GM18873 (cell line): ENCODE measurements around the gene NUSAP1.
"Not testable (repeated sequence)": the region's sequence is repeated elsewhere in the genome, so short reads cannot be mapped to it uniquely, and the experiment has no call there.

Source experiments
- ATAC-seq: cut with Tn5 transposase; IDR thresholded peaks from one replicate; pipeline ENCODE4 v1.9.1; 2021; ENCODE audit warnings: mild to moderate bottlenecking, moderate library complexity, moderate number of reproducible peaks; ENCODE audit not compliant: unreplicated experiment, low FRiP score

NUSAP1 gene

DNA sequence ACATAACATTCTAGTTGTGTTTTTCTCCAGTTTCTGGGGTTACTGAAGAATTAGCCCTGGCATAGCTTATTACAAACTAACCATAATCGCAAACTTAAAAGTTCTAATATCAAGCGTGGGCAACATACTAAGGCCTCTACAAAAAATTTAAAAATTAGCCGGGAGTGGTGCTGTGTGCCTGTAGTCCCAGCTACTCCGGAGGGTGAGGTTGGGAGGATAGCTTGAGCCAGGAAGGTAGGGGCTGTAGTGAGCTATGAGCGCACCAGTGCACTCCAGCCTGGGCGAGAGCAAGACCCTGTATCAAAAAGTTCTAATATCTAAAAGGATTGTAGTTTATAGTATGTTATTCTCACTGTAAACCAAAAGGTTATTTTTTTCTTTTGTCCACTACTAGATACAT is 1.4 kb upstream of the NUSAP1 start:
- no peak for ATAC-seq

GRCh38 chr15:41331833-41332193 is 868 bp upstream of the NUSAP1 start:
- no peak for ATAC-seq

DNA sequence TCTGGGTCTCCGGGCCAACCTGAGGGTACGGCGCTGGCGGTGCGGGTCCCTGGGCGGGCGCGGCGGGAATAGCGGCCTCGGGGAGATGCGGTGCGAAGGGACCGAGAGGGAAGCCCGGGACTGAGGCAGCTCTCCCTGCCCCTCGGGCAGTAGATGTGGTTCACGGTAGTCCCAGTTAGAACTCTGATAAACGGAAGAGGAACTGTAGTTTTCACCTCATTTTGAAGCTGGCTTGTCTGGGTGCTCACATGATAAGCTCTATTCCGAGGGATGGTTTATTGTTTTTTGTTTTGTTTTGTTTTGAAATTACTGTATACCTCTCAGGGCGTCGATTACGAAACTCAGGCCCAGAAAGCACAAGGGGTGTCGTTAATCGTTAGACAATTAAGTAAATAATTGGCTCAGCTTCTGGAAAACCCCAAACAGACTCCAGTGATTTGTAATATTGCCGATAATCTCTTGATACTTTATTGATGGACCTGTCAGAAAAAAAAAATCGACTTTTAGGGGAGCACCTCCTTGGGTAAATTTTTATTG is 413 bp downstream of the NUSAP1 start:
- peak; percentile 25 for ATAC-seq

DNA sequence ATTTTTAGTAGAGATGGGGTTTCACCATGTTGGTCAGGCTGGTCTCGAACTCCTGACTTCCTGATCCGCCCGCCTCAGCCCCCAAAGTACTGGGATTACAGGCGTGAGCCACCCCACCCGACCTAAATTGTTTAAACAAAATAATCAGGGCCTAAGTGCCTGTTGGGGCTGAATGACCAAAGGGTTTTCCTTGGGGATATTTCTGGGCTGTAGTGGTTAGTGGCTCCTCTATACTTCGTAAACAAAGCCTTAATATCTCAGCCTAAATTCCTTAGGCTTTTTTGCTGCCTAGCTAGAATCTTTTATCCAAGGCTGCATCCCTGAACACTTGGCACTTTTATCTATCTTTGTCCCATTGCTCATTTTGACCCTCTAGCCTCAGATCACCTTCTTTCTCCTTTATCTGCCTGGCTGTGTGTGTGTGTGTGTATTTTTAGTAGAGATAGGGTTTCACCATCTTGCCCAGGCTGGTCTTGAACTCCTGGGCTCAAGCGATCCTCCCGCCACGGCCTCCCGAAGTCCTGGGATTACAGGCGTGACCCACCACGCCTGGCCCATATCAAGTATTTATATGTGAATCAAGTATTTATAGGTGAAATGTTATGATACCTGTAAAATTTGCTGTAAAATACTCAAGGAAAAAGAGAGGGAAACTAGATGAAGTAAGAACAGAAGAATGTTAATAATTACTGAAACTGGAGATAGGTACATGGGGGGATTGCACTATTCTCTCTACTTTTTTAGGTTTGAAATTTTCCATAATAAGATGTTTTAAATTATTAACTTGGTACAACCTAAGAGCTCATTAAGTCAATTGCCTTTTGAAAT is 1.8 kb downstream of the NUSAP1 start:
- ATAC-seq, result no peak

DNA sequence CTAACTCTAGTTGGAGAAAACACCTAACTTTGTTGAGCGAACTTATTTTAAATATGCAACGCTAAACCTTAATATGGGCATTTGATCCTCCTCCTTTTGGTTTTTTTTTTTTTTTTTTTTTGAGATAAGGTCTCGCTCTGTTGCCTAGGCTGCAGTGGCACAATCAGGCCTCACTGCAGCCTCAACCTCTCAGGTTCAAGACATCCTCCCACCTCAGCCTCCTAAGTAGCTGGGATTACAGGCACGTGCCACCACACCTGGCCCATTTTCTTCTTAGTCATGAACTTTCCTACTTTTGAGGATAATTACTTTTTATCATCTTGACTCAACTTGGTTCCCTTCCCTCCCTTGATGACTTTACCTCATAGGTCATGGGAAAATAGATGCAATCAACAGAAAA is 3.9 kb downstream of the NUSAP1 start:
- no peak for ATAC-seq

- ATAC-seq, result no peak
These were observed 4.4 kb downstream of the NUSAP1 start for GRCh38 chr15:41337047-41337446.

- ATAC-seq, result no peak
These were observed 5.2 kb downstream of the NUSAP1 start for GRCh38 chr15:41337631-41338522.

DNA sequence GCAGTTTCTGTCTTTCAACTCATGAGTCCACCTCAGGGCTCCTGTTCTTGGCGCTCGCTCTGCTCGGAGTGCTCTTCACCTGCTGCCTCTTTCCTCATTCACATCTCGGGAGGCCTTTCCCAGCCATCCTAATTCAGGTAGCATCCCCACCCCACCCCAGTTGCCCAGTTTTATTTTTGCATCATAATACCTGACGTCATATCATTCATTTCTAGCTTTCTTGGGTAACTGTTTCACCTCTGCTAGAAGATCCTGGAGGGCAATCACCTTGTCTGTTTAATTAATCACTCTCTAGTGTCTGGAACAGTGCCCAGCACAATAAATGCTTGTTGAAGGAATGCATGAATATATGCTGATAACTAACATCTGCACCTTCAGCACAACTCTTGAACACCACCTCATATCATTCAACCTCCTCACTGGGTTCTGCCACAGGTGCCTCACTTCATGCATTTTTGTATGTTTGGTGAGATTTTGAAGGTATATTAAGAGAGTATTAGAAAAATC is 7.6 kb downstream of the NUSAP1 start:
- no peak for ATAC-seq

GRCh38 chr15:41341519-41341918 is 8.8 kb downstream of the NUSAP1 start:
- no peak for ATAC-seq

DNA sequence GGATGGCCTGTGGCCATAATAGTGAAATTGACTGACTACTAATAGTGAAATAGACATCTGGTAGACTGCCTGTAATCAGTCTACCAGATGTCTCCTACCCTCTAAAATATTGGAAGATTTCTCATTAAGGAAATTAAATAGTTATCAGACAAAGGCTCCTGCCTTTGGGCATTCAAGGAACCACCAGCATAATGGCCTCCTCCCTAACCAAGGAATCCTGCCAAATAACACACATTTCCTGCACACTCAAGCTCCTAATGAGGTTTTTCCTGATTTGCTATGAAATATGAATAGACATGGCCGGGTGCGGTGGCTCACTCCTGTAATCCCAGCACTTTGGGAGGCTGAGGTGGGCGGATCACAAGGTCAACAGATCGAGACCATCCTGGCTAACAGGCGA is 14.6 kb downstream of the NUSAP1 start:
- no peak for ATAC-seq

GRCh38 chr15:41350057-41350717 is 17.5 kb downstream of the NUSAP1 start:
- ATAC-seq, result no peak

- no peak for ATAC-seq
These were observed 21.7 kb downstream of the NUSAP1 start for GRCh38 chr15:41354371-41354770.

- ATAC-seq, result no peak
These were observed 34.7 kb downstream of the NUSAP1 start for GRCh38 chr15:41367418-41367817.

DNA sequence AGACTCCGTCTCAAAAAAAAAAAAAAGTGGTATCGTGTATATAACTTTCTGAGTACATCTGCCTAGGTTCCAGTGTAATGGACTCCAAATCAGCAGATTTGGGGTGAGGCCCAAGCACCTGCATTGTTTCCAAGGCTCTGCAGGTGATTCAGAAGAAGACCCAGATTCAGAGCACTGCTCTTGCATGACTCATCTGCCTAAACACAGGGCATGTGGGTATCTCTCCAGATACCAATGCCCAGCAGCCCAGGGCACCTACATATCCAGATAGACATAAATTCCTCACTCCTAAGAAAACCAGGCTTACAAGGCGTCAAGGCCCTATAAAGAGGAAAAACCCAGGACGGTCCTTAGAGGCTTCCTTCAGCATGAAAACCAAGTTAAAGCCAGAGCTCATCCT is 45.3 kb downstream of the NUSAP1 start:
- no peak for ATAC-seq

DNA sequence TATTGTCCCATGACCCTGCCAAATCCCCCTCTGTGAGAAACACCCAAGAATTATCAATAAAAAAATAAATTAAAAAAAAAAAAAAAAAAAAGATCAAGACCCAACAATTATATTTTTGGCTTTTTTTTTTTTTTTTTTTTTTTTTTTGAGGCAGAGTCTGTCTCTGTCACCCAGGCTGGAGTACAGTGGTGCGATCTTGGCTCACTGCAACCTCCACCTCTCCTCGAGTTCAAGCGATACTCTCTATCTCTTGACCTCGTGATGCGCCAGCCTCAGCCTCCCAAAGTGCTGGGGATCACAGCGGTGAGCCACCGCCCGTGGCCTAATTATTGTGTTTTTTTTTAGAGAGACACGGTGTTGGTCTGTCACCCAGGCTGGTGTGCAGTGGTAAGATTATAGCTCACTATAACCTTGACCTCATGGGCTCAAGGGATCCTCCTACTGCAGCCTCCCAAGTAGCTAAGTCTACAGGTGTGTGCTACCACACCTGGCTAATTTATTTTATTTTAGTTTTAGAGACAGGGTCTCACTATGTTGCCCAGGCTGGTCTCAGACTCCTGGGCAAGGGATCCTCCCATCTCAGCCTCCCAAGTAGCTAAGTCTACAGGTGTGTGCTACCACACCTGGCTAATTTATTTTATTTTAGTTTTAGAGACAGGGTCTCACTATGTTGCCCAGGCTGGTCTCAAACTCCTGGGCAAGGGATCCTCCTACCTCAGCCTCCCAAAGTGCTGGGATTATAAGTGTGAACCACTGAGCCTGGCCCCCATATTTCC is 51.5 kb downstream of the NUSAP1 start:
- not testable (repeated sequence) for ATAC-seq

DNA sequence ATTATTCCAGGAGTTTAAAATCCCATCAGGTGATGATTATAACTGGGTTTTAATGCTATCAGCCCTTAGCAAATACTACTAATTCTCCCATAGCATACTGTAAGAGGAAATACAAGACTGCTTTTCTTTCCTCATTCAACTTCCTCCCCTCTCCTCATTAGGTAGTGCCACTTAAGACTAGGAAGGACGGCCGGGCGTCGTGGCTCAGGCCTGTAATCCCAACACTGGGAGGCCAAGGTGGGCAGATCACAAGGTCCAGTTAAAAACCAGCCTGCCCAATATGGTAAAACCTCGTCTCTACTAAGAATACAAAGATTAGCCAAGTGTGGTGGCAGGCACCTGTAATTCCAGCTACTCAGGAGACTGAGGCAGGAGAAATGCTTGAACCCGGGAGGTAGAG is 55.0 kb downstream of the NUSAP1 start:
- no peak for ATAC-seq

DNA sequence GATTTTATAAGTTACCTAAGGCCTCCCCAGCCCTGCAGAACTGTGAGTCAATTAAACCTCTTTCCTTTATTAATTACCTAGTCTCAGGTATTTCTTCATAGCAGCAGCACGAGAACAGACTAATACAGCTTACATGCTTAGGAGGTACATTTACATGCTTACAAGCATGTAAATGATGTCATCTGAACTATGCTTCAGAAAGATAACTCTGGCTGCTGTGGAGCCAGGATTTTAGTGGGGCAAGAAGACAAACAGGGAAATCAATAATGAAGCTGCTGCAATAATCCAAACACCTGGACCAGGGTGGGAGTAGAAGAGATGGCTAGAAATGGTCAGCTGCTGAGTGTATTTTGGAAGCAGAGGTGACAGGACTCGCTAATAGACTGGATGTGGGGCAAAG is 60.0 kb downstream of the NUSAP1 start:
- ATAC-seq, result no peak

DNA sequence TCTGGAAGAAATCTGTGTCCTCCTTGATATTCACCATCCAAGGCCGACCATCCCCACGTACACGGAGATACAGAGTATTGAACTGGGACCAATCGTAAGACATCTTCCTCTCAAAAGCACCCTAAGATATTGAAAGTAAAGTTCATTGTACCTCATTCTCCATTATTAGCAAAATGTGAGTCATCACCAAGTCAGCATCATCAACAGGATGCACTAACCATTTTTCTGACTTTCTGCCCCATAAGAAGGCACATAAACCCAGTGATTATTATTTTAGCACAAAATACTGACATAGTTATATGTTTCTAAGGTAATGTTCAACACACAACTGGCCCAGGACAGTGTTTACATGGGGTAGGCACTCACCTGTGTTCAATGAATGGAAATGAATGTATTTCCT is 62.2 kb downstream of the NUSAP1 start:
- no peak for ATAC-seq

DNA sequence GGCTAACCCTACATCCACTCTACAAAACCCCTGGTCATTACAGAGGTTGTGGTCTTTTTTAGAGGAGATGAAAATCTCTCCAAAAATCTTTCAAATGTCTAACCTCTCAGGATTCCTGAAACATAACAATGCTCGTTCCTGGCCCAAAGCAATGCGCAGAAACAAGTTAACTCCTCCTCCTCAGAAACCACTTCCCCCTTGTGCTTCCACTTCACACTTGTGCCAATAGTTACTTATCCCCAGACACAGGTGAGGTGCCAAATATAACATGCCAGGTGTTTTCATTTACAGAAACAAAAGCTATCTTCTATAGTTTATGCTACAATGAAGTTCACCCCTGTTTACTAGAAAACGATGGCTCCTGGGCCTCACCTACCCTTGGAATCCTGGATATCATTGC is 63.4 kb downstream of the NUSAP1 start:
- ATAC-seq, result no peak

DNA sequence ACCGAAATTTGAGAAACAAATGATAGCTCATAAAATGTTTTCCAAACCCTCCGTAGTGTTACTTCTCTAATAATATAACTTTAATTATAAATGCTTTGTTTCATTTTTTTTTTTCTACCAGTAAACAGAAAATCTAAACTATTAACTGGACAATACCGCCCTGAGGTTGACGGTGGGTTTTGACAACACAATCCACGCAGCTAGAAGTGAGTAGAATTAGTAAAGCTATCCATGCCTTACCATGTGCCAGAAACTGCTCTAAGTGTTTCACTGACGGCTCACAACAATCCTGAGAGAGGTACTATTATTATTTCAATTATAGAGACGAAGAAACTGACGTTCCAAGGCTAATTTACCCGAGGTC is 69.2 kb downstream of the NUSAP1 start:
- ATAC-seq, result no peak
